ENCODE measurements around the gene PERCC1. TPM values are rescaled to one million over a fixed set of nuclear protein-coding genes. Genes with fewer than 3 reads are reported as not detected.

The PERCC1 gene
- total RNA-seq: not detected in 2 replicates

GRCh38 chr16:1430759-1431496, at the start of gene PERCC1:
TSS of gene PERCC1 (plus strand) at chr16:1431078. CDS start at chr16:1432594, 1,516 bp downstream.
- intact Hi-C loops (cut with micrococcal nuclease): no loop called here

- intact Hi-C loops (cut with micrococcal nuclease): loop anchor here (5.0 kb wide), 1 partner anchor 390 kb away; the partner anchor contains the start of genes EME2, MRPS34 and NME3
Measured at GRCh38 chr16:1381612-1382406, 49.1 kb upstream of the PERCC1 start.

GRCh38 chr16:1383556-1383955, 47.3 kb upstream of the PERCC1 start:
- intact Hi-C loops (cut with micrococcal nuclease): loop anchor here (5.0 kb wide), 1 partner anchor 389 kb away; the partner anchor contains the start of genes EME2, MRPS34 and NME3

- intact Hi-C loops (cut with micrococcal nuclease): no loop called here
Measured at GRCh38 chr16:1385232-1385631, 45.6 kb upstream of the PERCC1 start.

GRCh38 chr16:1387331-1387730, 43.5 kb upstream of the PERCC1 start:
- intact Hi-C loops (cut with micrococcal nuclease): no loop called here

GRCh38 chr16:1389762-1390161, 41.1 kb upstream of the PERCC1 start:
- intact Hi-C loops (cut with micrococcal nuclease): no loop called here

GRCh38 chr16:1390239-1390779, 40.6 kb upstream of the PERCC1 start:
- intact Hi-C loops (cut with micrococcal nuclease): no loop called here

- intact Hi-C loops (cut with micrococcal nuclease): no loop called here
Measured at GRCh38 chr16:1392826-1393225, 38.1 kb upstream of the PERCC1 start.

GRCh38 chr16:1393613-1394176, 37.2 kb upstream of the PERCC1 start:
- intact Hi-C loops (cut with micrococcal nuclease): no loop called here

- intact Hi-C loops (cut with micrococcal nuclease): no loop called here
Measured at GRCh38 chr16:1394367-1394951, 36.4 kb upstream of the PERCC1 start.

- intact Hi-C loops (cut with micrococcal nuclease): no loop called here
Measured at GRCh38 chr16:1395444-1396031, 35.3 kb upstream of the PERCC1 start.

- intact Hi-C loops (cut with micrococcal nuclease): no loop called here
Measured at GRCh38 chr16:1397779-1398178, 33.1 kb upstream of the PERCC1 start.

- intact Hi-C loops (cut with micrococcal nuclease): no loop called here
Measured at GRCh38 chr16:1398351-1398750, 32.5 kb upstream of the PERCC1 start.

- intact Hi-C loops (cut with micrococcal nuclease): no loop called here
Measured at GRCh38 chr16:1398826-1399581, 31.9 kb upstream of the PERCC1 start.

GRCh38 chr16:1401061-1401757, 29.7 kb upstream of the PERCC1 start:
- intact Hi-C loops (cut with micrococcal nuclease): loop anchor here (1.0 kb wide), 1 partner anchor 65 kb away; no protein-coding TSS in a partner anchor

- intact Hi-C loops (cut with micrococcal nuclease): loop anchor here (1.0 kb wide), 1 partner anchor 65 kb away; no protein-coding TSS in a partner anchor
Measured at GRCh38 chr16:1401758-1402154, 29.1 kb upstream of the PERCC1 start.

- intact Hi-C loops (cut with micrococcal nuclease): no loop called here
Measured at GRCh38 chr16:1403036-1403435, 27.8 kb upstream of the PERCC1 start.

- intact Hi-C loops (cut with micrococcal nuclease): no loop called here
Measured at GRCh38 chr16:1403733-1404132, 27.1 kb upstream of the PERCC1 start.

- intact Hi-C loops (cut with micrococcal nuclease): loop anchor here (1.0 kb wide), 1 partner anchor 27 kb away; no protein-coding TSS in a partner anchor
Measured at GRCh38 chr16:1407753-1408152, 23.1 kb upstream of the PERCC1 start.
